DOHH2 (cell line): ENCODE measurements around the gene ARMH2.

Experiments used
- H3F3A ChIP-seq: fragments of 200-600 bp; sonication (generic), shearing (Covaris generic); 2 replicates; pipeline ENCODE4 v1.6.0; 2016; ENCODE audit warnings: antibody characterized with exemption, mild to moderate bottlenecking; ENCODE audit not compliant: control insufficient read depth, insufficient read depth
- H3K27ac ChIP-seq: fragments of 200-600 bp; sonication (generic); 2 replicates; pipeline ENCODE4 v1.5.1; 2014; ENCODE audit warnings: low read depth, mild to moderate bottlenecking, low read length, moderate library complexity
- H3K27me3 ChIP-seq: fragments of 200-600 bp; sonication (generic); 2 replicates; pipeline ENCODE4 v1.6.1; 2014; ENCODE audit warnings: mild to moderate bottlenecking, low read length, mixed read lengths; ENCODE audit not compliant: control insufficient read depth
- H3K36me3 ChIP-seq: fragments of 200-600 bp; sonication (generic); 2 replicates; pipeline ENCODE4 v1.6.1; 2014; ENCODE audit warnings: mild to moderate bottlenecking, low read length, moderate library complexity, mixed read lengths; ENCODE audit not compliant: control insufficient read depth
- H3K4me1 ChIP-seq: fragments of 200-600 bp; sonication (generic); 2 replicates; pipeline ENCODE4 v1.6.1; 2014; ENCODE audit warnings: mild to moderate bottlenecking, low read length, mixed read lengths; ENCODE audit not compliant: control insufficient read depth
- H3K4me2 ChIP-seq: fragments of 200-600 bp; sonication (generic); 2 replicates; pipeline ENCODE4 v1.6.0; 2014; ENCODE audit warnings: mild to moderate bottlenecking, low read length, moderate library complexity
- H3K4me3 ChIP-seq: fragments of 200-600 bp; sonication (generic); 2 replicates; pipeline ENCODE4 v1.5.1; 2014; ENCODE audit warnings: mild to moderate bottlenecking, low read length, mixed read lengths
- H3K79me2 ChIP-seq: fragments of 200-600 bp; sonication (generic); 2 replicates; pipeline ENCODE4 v1.6.1; 2014; ENCODE audit warnings: mild to moderate bottlenecking, low read length, mixed read lengths; ENCODE audit not compliant: control insufficient read depth
- H3K9me2 ChIP-seq: fragments of 200-600 bp; sonication (generic); replicated peaks from 2 replicates; pipeline ENCODE4 v1.6.1; 2014; ENCODE audit warnings: mild to moderate bottlenecking, low read length, mixed read lengths; ENCODE audit not compliant: control insufficient read depth
- H3K9me3 ChIP-seq: fragments of 200-600 bp; sonication (generic); 2 replicates; pipeline ENCODE4 v1.6.1; 2014; ENCODE audit warnings: antibody characterized with exemption, low read length, mixed read lengths; ENCODE audit not compliant: control insufficient read depth, insufficient read depth
- H4K20me1 ChIP-seq: fragments of 200-600 bp; sonication (generic); 2 replicates; pipeline ENCODE4 v1.6.0; 2014; ENCODE audit warnings: low read depth, mild to moderate bottlenecking, antibody characterized with exemption, low read length, moderate library complexity; ENCODE audit not compliant: control insufficient read depth, insufficient read depth
- EZH2phosphoT487 ChIP-seq: fragments of 200-600 bp; sonication (generic); IDR thresholded peaks from 2 replicates; pipeline ENCODE4 v1.6.1; 2017; ENCODE audit warnings: borderline replicate concordance, mild to moderate bottlenecking, antibody characterized with exemption, low read length, moderate library complexity, mixed read lengths
- TF ChIP-seq, protein P1 (sequence below): fragments of 200-600 bp; sonication (generic); IDR thresholded peaks from one replicate; pipeline ENCODE4 v1.5.1; 2014; ENCODE audit warnings: antibody characterized with exemption, mild to moderate bottlenecking, low read depth, low read length; ENCODE audit not compliant: poor library complexity, severe bottlenecking

Gene ARMH2

DNA sequence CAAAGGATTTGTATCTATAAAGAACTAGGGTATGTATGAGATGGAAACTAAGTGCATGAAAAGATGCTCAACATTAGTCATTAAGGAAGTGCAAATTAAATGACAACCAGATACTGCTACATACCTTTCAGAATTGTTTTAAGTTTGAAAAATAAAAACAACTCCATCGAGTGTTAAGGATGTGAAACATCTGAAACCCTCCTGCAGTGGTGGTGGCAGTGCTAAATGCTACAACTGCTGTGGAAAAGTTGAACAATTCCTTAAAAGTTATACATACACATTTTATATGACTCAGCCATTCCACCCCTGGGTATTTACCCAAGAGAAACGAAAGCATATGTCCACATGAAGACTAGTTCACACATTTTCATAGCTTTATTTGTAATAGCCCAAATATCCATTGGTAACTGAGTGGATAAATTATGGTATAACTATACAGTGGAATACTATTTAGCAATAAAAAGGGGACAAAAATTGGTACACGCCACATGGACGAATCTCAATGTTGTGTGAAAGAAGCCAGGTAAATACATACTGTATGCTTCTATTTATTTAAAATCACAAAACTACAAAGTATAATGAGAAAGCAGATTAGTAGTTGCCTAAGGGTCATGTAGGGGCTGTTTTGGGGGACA, 10.6 kb downstream of the ARMH2 start:
- Histone ChIP-seq H4K20me1 (no peaks in the 10 kb centered on the region), H3K27ac (no peak overlapping the region), H3K36me3 (peaks cover 53% of the 10 kb centered on the region), H3F3A (peaks cover 36% of the 10 kb centered on the region), H3K79me2 (no peaks in the 10 kb centered on the region), H3K9me3 (no peaks in the 10 kb centered on the region), H3K27me3 (no peaks in the 10 kb centered on the region), H3K9me2 (no peaks in the 10 kb centered on the region), H3K4me1 (no peaks in the 10 kb centered on the region), H3K4me3 (no peak overlapping the region), H3K4me2 (no peak overlapping the region)
- TF ChIP-seq, protein P1, sequence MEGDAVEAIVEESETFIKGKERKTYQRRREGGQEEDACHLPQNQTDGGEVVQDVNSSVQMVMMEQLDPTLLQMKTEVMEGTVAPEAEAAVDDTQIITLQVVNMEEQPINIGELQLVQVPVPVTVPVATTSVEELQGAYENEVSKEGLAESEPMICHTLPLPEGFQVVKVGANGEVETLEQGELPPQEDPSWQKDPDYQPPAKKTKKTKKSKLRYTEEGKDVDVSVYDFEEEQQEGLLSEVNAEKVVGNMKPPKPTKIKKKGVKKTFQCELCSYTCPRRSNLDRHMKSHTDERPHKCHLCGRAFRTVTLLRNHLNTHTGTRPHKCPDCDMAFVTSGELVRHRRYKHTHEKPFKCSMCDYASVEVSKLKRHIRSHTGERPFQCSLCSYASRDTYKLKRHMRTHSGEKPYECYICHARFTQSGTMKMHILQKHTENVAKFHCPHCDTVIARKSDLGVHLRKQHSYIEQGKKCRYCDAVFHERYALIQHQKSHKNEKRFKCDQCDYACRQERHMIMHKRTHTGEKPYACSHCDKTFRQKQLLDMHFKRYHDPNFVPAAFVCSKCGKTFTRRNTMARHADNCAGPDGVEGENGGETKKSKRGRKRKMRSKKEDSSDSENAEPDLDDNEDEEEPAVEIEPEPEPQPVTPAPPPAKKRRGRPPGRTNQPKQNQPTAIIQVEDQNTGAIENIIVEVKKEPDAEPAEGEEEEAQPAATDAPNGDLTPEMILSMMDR = no peak
- TF ChIP-seq EZH2phosphoT487 = no peak

DNA sequence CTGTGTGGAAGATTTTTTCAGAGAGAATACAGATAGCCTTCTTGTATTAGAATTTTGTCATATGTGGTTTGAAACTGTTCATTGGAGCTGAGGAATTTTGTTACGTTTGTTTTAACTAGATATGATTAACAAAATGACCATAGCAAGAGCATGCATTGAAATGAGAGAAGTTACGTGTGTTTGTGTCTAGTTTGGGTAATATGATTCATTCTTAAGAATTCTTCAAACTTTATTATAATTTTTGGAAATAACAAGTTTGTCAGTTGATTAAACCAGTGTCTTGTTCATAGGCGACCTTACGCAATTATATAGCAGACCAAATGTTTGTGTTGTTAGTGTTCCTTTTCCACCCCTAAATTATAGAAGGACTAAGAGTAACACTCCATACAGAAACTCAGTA, 18.5 kb downstream of the ARMH2 start:
- Histone ChIP-seq H3K4me3 (no peak overlapping the region), H3K4me2 (no peak overlapping the region), H3K79me2 (peaks cover 73% of the 10 kb centered on the region), H3K9me3 (no peaks in the 10 kb centered on the region), H3K9me2 (no peaks in the 10 kb centered on the region), H4K20me1 (peaks cover 34% of the 10 kb centered on the region), H3K36me3 (peaks cover 96% of the 10 kb centered on the region), H3K27me3 (no peaks in the 10 kb centered on the region), H3F3A (peaks cover 19% of the 10 kb centered on the region; the same call in 1 of the 2 replicates), H3K27ac (no peak overlapping the region), H3K4me1 (peaks cover 31% of the 10 kb centered on the region)
- TF ChIP-seq, protein P1 = no peak
- no peak for TF ChIP-seq EZH2phosphoT487

DNA sequence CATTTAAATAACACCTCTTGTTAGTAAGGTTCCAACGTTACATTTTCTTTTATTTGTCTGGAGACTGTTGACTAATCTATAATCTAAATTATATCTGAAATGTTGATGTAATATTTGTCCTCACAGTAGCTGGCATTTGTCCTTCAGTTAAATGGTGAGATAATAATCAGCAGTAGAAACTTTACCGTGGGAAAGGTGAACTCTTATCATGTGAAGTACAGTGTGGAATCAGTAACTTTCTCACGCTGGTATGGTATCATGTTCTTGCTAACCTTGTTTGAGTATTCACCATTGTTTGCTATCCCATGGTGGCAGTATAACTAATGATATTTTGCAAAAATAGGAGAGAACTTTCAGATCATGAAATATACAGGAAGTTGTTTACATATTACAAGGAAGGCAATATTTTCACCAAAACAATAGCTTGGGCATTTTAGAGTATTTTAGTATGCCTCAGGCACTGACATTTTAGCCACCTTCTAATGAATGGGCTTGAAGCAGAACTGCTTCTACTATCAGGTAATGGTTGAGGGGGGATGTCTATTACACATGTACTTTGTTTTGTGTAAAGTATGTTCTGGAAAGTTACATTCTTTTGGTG, 19.2 kb downstream of the ARMH2 start:
- Histone ChIP-seq H3K36me3 (peaks cover 92% of the 10 kb centered on the region), H3K9me3 (no peaks in the 10 kb centered on the region), H3K27ac (no peak overlapping the region), H3K4me3 (no peak overlapping the region), H3K4me1 (peaks cover 31% of the 10 kb centered on the region), H3K9me2 (no peaks in the 10 kb centered on the region), H3K4me2 (peak overlapping the region; percentile 15; the same call in 1 of the 2 replicates), H3K27me3 (no peaks in the 10 kb centered on the region), H3F3A (peaks cover 16% of the 10 kb centered on the region; the same call in 1 of the 2 replicates), H3K79me2 (peaks cover 78% of the 10 kb centered on the region), H4K20me1 (peaks cover 34% of the 10 kb centered on the region)
- TF ChIP-seq EZH2phosphoT487 = no peak
- TF ChIP-seq, protein P1 = no peak
